HG03469 (cell line): Measurements from ENCODE around the gene PUDP.

Experiments
- ATAC-seq: cut with Tn5 transposase; IDR thresholded peaks from one replicate; pipeline ENCODE4 v1.9.1; 2021; ENCODE audit warnings: mild to moderate bottlenecking, moderate library complexity, moderate number of reproducible peaks; ENCODE audit not compliant: unreplicated experiment

PUDP gene

DNA sequence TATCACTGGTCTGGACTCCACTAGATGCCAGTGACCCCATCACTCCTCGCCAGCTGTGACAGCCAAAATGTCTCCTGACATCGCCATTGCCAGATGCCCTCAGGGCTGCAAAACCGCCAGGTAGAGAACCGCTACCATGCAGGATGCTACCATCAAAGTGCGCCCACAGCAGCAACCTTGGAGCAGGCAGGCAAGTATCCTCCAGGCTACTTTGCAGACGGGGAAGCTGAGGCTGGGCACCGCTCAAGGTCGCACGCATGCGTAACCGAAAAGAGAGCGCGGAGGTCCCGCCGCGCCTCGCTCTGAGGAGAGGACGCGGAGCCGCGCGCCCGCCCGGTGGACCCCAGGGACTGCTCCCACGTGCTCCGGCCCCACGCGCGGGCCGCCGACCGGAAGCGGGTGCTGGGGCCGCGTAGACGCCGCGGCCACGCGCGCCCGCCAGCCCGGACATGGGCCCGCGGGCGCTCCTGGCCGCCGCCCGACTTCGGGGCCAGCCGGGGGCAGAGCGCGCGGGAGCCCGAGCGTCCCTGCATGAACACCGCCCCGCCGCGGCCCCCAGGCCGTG, 458 bp downstream of the PUDP start, which contains the start of gene STS:
STS (plus strand) TSS at position 300 of the 565 bp plus-strand sequence. CDS start 105,488 bp downstream, outside the sequence.
- peak; percentile 29 for ATAC-seq

- ATAC-seq = peak; percentile 3
Observed at GRCh38 chrX:7146703-7147412, 1.1 kb downstream of the PUDP start.

DNA sequence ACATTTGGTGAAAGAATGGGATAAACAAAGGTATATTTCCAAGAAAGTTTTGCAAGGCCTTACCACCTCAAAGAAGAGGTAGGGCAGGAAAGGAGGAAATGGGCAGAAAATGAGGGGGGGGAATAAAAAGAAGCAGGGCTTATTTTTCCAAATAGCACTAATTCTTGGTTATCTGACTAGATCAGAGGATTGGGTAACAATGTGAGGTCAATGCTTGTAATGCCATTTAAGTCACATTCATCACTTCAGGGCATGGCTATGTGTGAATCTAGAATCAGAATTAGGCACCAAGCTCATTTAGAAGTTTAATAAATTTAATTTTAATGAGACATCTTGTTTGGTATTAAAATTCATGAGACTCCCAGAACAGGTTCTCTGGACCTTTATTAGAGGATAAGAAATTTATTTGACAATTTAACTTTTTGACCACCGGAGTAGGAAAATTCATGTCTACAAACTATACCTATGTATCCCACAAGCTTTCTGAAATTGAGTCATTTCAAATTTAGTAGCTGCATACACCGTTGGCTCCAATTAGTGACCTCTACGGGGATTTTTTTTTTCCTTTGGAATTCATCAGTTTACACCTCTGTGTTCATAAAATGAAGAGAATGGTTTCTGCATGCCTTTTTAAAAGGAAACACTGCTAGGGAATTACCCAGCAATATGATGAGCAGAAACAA, 1.8 kb downstream of the PUDP start:
- no peak for ATAC-seq

GRCh38 chrX:7145454-7145853, 2.5 kb downstream of the PUDP start:
- ATAC-seq = no peak

DNA sequence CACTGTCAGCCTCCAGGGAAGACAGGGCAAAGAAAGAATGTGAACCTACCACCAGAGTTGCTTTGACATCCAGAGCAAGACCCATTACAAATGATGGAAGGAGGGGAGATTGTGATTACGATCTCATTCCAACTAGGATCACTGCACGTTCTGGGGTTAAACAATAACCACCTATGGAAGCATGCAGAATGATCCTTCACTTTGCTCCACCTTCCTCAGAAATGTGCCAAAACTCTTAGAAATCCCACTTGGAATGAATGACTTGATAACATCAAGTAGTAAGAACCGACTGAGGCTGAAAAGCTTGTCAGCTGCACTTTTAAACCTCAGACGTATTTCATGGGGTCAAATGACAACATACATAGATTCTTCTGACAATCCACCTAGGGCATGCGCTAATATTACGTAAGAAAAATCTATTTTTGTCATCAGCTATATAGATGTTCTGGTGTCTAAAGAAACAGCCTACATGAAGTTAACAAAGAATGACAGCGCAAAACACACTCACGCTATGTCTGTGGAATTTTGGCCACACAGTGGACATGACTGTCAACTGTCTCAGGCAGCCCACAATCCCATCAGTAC, 3.9 kb downstream of the PUDP start:
- no peak for ATAC-seq

DNA sequence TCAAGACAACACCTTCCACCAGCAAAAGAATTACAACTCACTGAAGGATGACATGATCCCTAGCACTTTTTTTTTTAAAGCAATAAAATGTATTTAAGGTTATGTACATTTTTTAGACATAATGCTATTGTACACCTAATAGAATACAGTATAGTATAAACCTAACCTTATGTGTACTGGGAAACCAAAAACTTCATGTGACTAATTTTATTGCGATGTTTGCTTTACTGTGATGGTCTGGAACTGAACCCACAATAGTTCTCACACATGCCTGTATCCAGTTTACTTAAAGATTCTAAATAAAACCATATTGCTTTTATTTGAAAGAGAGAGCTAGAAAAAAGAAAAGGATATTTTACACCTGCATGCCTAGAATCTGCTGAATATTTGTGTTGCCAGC, 4.9 kb downstream of the PUDP start:
- no peak for ATAC-seq

DNA sequence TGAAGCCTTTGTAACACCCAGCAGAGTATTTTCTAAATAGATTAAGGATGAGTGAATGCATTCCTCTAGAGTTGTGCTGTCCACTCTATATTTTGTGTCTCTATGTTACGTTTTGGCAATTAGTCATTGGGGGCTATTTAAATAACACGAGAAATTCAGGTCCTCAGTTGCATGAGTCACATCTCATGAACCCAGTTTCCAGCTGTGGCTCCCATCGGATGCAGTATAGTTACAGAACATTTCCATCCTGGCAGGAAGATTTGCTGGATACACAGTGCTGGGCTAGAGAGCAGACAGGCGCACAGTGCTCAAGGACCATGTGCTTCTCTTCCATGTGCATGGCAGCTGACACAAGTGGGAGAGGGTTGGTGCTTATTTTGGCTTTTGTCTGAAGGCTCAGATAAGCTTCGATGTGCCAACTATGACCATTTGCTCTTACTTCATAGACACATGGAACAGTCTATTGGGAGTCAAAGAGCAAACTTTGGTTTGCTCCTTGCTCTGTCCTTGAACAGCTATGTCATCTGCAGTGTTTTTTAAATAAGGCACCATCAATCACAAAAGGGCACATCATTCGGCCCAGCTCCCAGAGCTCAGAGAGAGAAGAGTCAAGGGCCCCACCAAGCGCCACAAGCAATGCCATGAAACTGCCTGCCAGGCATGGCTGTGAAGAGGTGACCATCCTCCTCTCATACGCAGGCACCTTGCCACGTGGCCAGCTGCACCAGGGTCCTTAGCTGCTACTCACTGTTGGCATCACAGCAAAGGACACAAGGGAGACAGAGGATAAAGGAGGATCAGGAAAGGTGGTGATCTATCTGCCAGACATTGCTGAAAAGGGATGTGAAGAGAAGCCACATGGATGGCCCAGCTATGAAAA, 8.5 kb downstream of the PUDP start:
- ATAC-seq = no peak

DNA sequence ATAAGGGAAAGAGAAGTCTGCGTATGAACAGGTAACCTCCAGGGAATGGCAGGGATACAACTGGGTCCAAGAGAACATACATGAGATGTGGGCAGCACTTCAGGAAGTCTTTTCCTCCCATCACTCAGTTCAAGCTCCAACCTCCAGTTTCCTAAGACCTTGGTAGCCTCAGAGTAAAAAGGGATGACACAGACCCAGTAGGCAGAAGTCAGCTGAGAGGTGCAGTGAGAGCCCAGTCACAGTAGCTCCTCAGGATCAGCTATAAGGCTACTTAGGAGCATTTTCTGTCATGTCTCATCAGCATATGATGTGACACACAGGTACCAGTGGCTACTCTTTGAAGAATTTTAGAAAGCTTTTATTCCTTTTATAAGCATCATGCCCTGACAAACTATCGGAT, 13.0 kb downstream of the PUDP start:
- no peak for ATAC-seq

DNA sequence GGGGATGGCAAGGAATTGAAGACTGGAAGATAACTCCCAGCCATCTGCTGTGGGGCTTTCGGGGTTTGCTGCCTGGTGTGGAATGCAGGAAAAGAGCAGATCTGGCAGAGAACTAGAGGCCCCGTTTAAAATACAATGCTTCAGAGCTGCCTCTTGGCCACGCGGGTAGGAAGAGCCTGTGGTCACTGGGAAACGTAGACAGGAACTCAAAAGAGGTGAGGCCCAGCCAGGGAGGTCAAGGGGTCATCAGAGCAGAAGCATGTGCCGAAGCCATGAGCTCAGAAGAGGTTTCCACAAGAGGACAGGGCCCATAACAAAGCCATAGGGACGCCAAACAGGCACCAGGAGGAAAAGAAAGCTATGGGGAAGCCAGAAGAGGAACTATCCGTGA, 14.9 kb downstream of the PUDP start:
- no peak for ATAC-seq

DNA sequence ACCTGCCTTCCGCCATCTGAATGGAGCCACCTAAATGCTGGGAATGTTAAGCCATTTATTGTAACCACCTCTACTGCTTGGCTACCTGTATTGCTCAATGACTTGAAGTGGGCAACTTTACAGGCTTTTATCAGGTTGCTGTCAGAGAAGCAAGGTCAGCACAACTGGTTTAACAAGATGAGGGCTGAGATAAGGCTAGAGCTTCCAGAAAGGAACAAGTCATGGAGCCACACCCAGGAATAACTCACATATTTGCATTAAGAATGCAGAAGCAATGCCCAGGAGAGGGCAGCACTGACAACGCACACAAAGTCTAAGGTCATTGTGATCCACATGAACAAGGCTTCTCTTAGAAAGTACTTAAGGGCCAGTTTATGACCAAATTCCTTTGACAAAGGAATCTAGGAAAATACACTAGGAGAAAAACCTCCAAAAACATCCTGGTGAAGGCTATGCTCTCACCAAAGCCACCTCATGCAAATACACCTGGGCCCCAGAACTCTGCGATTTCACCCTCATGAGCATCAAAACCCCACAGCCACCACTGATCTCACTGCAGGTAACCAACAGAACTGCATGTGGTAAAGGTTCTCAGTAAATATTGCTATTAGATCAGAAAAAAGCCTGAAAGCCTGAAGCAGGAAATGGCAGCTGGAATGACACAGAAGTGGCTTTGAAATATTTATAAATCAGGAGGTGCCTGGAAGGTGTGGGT, 15.5 kb downstream of the PUDP start:
- no peak for ATAC-seq

DNA sequence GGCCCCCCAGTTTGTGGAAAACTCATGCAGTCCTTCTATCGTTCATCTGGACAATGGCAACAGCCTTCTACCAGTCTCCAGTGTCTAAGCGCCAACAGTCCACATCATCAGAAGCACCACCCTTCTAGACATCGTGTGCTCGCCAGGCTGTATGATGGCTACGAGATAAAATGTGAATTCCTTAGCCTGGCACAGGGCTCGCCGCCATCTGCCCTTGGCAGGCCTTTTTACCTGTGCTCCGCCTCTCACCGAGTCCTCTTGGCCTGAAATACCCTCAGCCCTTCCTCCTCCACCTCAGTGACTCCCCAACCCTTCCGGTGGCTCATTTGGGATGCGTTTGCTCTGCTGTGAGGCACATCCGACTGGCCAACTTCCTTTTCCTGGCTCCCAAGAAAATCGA, 16.3 kb downstream of the PUDP start:
- ATAC-seq = no peak

DNA sequence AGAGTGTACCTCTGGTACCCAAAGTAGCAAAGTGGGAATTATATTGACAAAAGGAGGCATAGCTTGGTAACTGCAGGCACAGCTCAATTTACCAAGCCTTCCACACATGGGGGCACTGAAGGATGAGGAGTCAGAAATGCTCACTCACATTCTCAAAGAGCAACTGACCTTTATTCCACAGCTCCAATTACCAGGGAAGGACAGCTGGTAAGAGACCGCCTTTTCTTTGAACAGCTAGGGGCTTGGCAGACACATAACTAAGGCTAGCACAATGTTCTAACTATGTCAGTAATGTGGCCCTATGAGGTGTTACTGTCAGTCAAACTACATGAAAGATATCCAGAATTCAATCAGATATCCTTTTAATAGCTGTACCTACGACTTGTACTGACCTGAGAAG, 20.9 kb downstream of the PUDP start:
- no peak for ATAC-seq

DNA sequence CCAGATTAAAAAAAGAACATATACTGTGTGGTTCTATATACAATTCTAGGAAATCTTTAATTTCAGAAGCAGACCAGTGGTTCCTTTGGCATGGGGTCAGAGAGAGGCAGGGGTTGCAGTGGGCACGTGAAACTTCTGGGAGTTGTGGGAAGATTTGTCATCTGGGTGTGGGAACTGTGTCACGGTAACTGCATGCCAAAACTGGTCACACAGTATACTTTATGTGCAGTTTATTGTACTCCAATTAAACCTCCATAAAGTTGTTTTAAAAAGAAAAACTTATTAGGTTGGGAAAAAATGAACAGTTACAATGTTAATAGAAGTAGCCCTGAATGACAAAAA, 27.1 kb downstream of the PUDP start:
- no peak for ATAC-seq

DNA sequence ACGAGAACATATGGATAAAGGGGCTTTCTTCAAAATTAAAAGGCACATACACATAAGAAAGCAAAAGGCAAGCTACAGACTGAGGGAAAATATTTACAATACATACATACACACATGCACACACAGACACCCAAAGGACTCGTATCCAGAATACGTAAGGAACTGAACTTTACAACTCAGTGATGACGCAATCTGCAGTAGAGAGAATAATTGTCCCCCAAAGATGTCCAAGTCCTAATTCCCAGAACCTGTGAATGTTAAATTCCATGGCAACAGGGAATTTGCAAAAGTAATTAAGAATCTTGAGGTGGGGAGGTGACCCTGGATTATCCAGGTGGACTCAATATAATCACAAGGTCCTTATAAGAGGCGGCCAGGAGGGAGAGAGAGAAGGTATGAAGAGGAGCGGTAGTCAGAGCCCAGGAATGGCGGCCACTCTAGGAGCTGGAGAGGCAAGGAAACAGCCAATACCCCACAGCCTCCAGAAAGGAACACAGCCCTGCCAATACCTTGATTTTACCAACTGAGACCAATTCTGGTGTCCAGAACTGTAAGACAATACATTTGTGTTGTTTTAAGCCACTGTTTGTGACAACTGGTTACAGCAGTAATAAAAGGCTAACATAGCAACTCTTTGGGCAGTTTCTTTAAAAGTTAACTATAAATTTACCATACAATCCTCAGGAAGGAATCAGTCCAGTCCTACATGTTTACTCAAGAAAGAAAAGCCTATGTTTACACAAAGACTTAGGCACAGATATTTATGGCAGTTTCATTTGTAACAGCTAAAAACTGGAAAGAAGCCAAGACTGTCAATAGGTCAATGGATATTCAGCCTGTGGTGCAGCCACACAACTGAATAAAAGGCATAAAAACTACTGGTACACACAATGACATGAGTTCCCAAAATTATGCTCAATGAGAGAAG, 27.7 kb downstream of the PUDP start:
- no peak for ATAC-seq

GRCh38 chrX:7117587-7117986, 30.4 kb downstream of the PUDP start:
- peak; percentile 35 for ATAC-seq

DNA sequence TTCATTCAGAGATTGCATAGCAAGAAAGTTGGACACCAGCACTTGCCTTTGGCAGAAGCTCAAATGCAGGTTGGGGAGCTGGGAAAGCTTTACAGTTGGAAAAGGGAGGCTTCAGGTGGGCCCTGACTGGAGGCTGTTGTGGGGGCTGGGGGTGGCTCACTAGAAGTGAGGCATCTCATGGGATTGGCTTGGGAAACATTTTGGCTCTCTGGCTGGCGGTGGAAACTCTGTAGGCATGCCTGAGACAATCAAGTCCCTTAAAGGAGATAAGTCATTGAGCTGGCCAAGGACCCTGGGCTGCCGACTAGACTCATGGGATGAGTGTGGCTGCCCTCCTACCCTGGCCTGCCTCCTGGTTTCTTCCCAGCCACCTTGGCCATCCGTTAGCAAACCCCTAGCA, 31.9 kb downstream of the PUDP start:
- no peak for ATAC-seq

- ATAC-seq = peak; percentile 58
Observed at GRCh38 chrX:7115557-7115956, 32.4 kb downstream of the PUDP start.

DNA sequence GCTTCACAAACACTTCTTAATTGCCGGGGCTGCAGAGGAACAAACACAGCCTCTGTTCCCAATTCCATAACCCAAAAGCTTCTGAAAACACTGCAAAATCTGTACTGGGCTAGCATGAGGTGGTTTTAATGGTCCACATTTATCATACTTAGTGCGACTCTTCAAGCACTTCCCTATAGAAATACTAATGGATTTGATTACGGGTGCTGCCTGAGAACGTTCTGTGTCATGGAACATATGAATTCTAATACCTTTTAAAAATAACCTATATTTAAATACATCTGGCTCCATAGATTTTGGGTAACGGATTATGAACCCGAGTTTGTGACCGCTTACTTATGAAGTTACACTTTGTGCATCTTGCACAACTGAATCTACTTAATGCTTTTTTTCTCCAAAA, 35.9 kb downstream of the PUDP start:
- no peak for ATAC-seq

GRCh38 chrX:7111518-7111917, 36.4 kb downstream of the PUDP start:
- no peak for ATAC-seq
